Breast epithelium (tissue), 3 donors: ENCODE results near the gene SCARF2.
"Not testable (repeated sequence)": the region's sequence is repeated elsewhere in the genome, so short reads cannot be mapped to it uniquely, and the experiment has no call there.

ENCODE experiments used
- CTCF ChIP-seq, 3 donors: fragments of 450-650 bp; IDR thresholded peaks; one replicate each; pipeline ENCODE4 v1.5.1; 2016 to 2017; ENCODE audit warnings: antibody characterized with exemption in 3 of 3, mild to moderate bottlenecking in 3 of 3, moderate library complexity in 3 of 3
- POLR2AphosphoS5 ChIP-seq, 3 donors: sonication (generic); formaldehyde crosslinking; IDR thresholded peaks; one replicate each; pipeline ENCODE4 v1.6.1; 2017; ENCODE audit warnings: antibody characterized with exemption in 3 of 3

- not testable (repeated sequence) for TF ChIP-seq CTCF, POLR2AphosphoS5 (IDR thresholded peaks at IDR 0.05)
Measured at GRCh38 chr22:20378684-20379083, 58.9 kb downstream of the SCARF2 start.
